SH-SY5Y (cell line): ENCODE data around the gene ABTB2.

Source experiments
- GATA2 ChIP-seq: IDR thresholded peaks from 2 replicates; pipeline ENCODE4 v1.6.1; 2011; ENCODE audit warnings: mild to moderate bottlenecking, low read depth, low read length
- GATA3 ChIP-seq: IDR thresholded peaks from 2 replicates; pipeline ENCODE4 v1.6.1; 2011; ENCODE audit warnings: low read depth, mild to moderate bottlenecking, low read length, moderate library complexity

- no peak for TF ChIP-seq GATA3
- no peak for TF ChIP-seq GATA2
These were observed 5.7 kb upstream of the ABTB2 start for GRCh38 chr11:34363363-34364084.
